Measurements from ENCODE around the gene MKS1.

DNA sequence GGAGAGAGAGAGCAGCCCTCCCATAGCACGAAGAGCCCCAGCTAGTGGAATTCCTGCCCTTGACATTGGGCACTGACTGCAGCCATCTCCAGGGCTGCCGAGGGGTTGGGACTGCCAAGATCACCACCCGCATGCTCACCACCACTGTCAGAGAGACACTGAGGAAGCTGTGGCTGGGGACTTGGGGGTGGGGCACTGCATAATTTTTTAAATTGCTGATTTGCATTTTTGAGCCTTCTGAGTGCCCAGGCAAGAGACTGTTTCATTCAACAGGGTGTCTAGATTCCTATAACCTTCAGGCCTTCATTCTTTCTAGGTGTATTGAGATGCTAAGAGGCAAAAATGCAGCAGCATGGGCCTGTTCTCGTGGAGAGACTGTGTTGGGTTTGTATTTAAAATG, 35.5 kb downstream of the MKS1 start:
- TF ChIP-seq CBX8 (IDR thresholded peaks at IDR 0.05): no peak
- no peak for TF ChIP-seq POLR2A (IDR thresholded peaks at IDR 0.05; ENCODE audit: low read length)
- no peak for TF ChIP-seq CHD2 (IDR thresholded peaks at IDR 0.05; ENCODE audit: low read length, partially characterized antibody)
- TF ChIP-seq, protein P1, sequence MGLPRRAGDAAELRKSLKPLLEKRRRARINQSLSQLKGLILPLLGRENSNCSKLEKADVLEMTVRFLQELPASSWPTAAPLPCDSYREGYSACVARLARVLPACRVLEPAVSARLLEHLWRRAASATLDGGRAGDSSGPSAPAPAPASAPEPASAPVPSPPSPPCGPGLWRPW (IDR thresholded peaks at IDR 0.05): no peak
